ENCODE results near the gene SHF. TPM values are rescaled to one million over a fixed set of nuclear protein-coding genes. Genes with fewer than 3 reads are reported as not detected.
A peak's percentile ranks its signal among the peaks of the same experiment; 100 is the strongest.

The SHF gene
- total RNA-seq, 1 experiment from 2014 or later, result 10.9 TPM

DNA sequence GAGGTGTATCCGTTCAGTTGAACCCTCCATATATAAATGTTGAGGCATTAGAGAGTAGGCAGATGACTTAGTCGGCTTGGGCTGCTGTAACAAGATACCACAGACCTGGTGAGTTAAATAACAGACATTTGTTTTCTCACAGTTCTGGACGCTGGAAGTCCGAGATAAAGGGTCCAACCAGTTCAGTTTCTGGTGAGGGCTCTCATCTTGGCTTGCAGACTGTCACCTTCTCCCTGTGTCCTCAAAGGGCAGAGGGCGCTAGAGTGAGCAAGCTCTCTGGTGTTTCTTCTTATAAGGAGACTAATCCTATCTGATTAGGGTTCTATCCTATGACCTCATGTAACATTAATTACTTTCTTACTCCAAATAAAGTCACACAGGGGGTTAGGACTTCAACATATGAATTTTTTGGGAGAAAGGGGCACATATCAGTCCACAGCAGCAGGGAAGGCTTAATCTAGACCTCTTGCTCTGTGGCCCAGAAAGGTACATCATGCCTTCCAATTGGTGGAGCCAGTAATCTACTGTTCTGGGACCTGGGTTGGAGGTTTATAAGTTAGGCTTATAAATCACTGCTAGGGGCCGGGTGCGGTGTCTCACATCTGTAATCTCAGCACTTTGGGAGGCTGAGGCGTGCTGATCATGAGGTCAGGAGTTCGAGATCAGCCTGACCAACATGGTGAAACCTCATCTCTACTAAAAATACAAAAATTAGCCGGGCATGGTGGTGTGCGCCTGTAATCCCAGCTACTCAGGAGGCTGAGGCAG is 37.9 kb upstream of the SHF start:
- DNase-seq, result peak; percentile 62
- H3K4me1 ChIP-seq (ENCODE audit: low read length), result no peaks in the 10 kb centered on the region
- no peaks in the 10 kb centered on the region for H3K79me2 ChIP-seq (ENCODE audit: low read length)
- no peaks in the 10 kb centered on the region for H4K20me1 ChIP-seq (ENCODE audit: insufficient read depth, low read depth, low read length)
- no peak overlapping the region for H3K27ac ChIP-seq (ENCODE audit: low read length)
- no peak overlapping the region for H3K4me2 ChIP-seq (ENCODE audit: low read depth, low read length, poor library complexity, severe bottlenecking)
- no peaks in the 10 kb centered on the region for H3K36me3 ChIP-seq (ENCODE audit: insufficient read depth, low read length)
- no peaks in the 10 kb centered on the region for H3K9me2 ChIP-seq (replicated peaks; ENCODE audit: insufficient read depth, low read length)
- H3K27me3 ChIP-seq (ENCODE audit: low read length), result no peaks in the 10 kb centered on the region
- H3K9me3 ChIP-seq (ENCODE audit: low read length), result no peaks in the 10 kb centered on the region
- no peak overlapping the region for H3K9ac ChIP-seq (ENCODE audit: low read length)
- no peak overlapping the region for H3K4me3 ChIP-seq (ENCODE audit: low read length)
- H2AFZ ChIP-seq (ENCODE audit: low read length), result no peak overlapping the region

DNA sequence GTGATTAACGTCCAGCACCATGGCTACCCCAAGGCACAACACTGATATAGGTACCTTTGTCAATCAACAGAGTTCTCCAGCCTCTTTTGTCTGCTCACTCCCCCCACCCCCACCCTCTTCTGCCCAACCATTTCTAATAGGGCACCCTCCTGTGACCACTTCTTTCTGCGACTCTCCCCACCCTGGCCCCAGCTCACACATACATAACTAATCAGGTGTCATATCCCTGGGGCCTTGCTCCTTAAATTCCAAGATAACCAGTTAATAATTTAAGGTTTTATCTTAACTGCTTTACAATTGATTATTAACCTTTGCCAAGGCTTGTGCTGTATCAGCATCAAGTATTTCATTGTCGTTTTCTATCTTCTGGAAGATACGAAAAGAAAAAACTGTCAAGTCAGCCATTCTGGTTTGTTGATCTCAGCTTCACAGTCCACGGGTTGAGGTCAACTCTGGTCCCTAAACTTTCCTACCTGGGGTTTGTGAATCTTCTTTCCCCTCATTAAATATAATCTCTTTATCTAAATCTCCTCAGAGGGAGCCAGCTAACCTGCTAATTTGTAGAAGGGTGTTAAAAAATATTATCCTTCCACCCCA is 37.0 kb upstream of the SHF start:
- Histone ChIP-seq H3K9ac (ENCODE audit: low read length) (no peak overlapping the region), H3K9me3 (ENCODE audit: low read length) (no peaks in the 10 kb centered on the region), H4K20me1 (ENCODE audit: insufficient read depth, low read depth, low read length) (no peaks in the 10 kb centered on the region), H3K4me3 (ENCODE audit: low read length) (no peak overlapping the region), H3K79me2 (ENCODE audit: low read length) (no peaks in the 10 kb centered on the region), H3K27me3 (ENCODE audit: low read length) (no peaks in the 10 kb centered on the region), H3K27ac (ENCODE audit: low read length) (no peak overlapping the region), H3K4me2 (ENCODE audit: low read depth, low read length, poor library complexity, severe bottlenecking) (no peak overlapping the region), H3K4me1 (ENCODE audit: low read length) (no peaks in the 10 kb centered on the region), H3K36me3 (ENCODE audit: insufficient read depth, low read length) (no peaks in the 10 kb centered on the region), H2AFZ (ENCODE audit: low read length) (no peak overlapping the region), H3K9me2 (replicated peaks; ENCODE audit: insufficient read depth, low read length) (no peaks in the 10 kb centered on the region)
- no peak for DNase-seq

DNA sequence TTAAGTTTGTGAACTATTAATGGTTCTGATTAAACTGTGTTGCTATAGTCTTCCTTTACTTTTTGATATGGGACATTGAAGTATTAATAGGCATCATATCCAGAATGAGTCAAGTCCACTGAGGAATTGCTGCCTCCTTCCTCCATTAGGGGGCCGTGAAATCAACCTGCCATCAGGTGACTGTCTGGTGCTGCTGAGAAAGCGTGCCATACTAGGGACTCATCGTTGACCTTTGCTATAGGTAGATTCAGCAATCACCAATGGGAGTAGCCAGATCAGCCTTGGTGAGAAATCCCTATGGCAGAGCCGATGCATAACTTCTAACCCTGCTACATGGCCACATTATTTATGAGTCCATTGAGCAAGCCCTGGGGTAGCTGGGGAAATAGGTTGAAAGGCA is 34.2 kb upstream of the SHF start:
- Histone ChIP-seq H3K4me1 (ENCODE audit: low read length) (no peaks in the 10 kb centered on the region), H3K27me3 (ENCODE audit: low read length) (no peaks in the 10 kb centered on the region), H3K36me3 (ENCODE audit: insufficient read depth, low read length) (no peaks in the 10 kb centered on the region), H3K4me3 (ENCODE audit: low read length) (no peak overlapping the region), H3K79me2 (ENCODE audit: low read length) (no peaks in the 10 kb centered on the region), H2AFZ (ENCODE audit: low read length) (no peak overlapping the region), H3K4me2 (ENCODE audit: low read depth, low read length, poor library complexity, severe bottlenecking) (no peak overlapping the region), H3K9me3 (ENCODE audit: low read length) (no peaks in the 10 kb centered on the region), H3K9ac (ENCODE audit: low read length) (no peak overlapping the region), H4K20me1 (ENCODE audit: insufficient read depth, low read depth, low read length) (no peaks in the 10 kb centered on the region), H3K9me2 (replicated peaks; ENCODE audit: insufficient read depth, low read length) (no peaks in the 10 kb centered on the region), H3K27ac (ENCODE audit: low read length) (no peak overlapping the region)
- DNase-seq, result no peak

DNA sequence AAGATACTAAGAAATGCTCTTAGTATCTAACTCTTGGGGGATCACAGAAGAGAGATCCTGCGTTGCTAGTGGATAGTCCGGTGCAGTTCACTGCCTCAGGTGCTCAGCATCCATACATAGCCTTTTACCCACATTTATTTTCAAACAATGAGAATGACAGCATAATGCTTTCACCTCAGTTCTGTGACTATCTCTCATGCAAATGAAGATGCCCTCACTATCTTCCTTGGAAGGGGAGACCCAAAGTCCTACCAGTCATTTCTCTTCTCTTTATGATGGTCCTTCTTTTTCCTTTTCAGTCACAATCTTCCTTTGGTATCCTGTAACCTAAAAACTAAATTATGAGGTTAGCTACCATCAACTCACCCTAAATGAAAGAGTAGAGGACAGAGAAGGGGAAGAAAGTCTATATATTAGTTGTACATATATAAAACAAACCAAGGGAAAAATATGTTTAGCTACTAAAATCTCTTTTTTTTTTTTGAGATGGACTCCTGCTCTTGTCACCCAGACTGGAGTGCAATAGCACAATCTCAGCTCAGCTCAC is 33.4 kb upstream of the SHF start:
- Histone ChIP-seq H3K9ac (ENCODE audit: low read length) (no peak overlapping the region), H2AFZ (ENCODE audit: low read length) (no peak overlapping the region), H3K79me2 (ENCODE audit: low read length) (no peaks in the 10 kb centered on the region), H3K9me3 (ENCODE audit: low read length) (no peaks in the 10 kb centered on the region), H3K27me3 (ENCODE audit: low read length) (no peaks in the 10 kb centered on the region), H3K27ac (ENCODE audit: low read length) (no peak overlapping the region), H3K36me3 (ENCODE audit: insufficient read depth, low read length) (no peaks in the 10 kb centered on the region), H3K4me3 (ENCODE audit: low read length) (no peak overlapping the region), H3K9me2 (replicated peaks; ENCODE audit: insufficient read depth, low read length) (no peaks in the 10 kb centered on the region), H3K4me2 (ENCODE audit: low read depth, low read length, poor library complexity, severe bottlenecking) (no peak overlapping the region), H3K4me1 (ENCODE audit: low read length) (no peaks in the 10 kb centered on the region), H4K20me1 (ENCODE audit: insufficient read depth, low read depth, low read length) (no peaks in the 10 kb centered on the region)
- DNase-seq, result no peak

DNA sequence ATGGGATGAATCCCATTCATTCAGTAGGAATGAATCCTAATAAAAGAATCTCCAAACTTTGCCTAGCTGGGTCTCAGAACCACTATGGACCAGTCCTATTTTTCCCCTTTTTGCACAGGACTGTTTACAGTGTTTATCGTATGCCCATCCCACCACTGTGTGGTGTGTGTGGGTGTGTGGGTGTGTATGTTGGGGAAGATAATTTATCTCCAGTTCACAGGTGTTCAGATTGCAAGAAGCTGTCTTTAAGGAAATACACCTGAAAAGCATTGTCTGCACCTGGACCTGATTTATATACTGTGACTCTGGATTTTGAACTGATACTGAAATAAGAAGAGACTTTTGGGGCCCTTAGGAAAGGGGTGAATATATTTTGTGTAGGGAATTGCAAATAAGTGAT is 24.7 kb upstream of the SHF start:
- H3K79me2 ChIP-seq (ENCODE audit: low read length), result no peaks in the 10 kb centered on the region
- H3K4me2 ChIP-seq (ENCODE audit: low read depth, low read length, poor library complexity, severe bottlenecking), result no peak overlapping the region
- H3K9me2 ChIP-seq (replicated peaks; ENCODE audit: insufficient read depth, low read length), result no peaks in the 10 kb centered on the region
- no peaks in the 10 kb centered on the region for H3K36me3 ChIP-seq (ENCODE audit: insufficient read depth, low read length)
- no peaks in the 10 kb centered on the region for H4K20me1 ChIP-seq (ENCODE audit: insufficient read depth, low read depth, low read length)
- no peak overlapping the region for H2AFZ ChIP-seq (ENCODE audit: low read length)
- H3K4me1 ChIP-seq (ENCODE audit: low read length), result no peaks in the 10 kb centered on the region
- H3K27ac ChIP-seq (ENCODE audit: low read length), result no peak overlapping the region
- no peak for DNase-seq
- H3K9me3 ChIP-seq (ENCODE audit: low read length), result no peaks in the 10 kb centered on the region
- no peak overlapping the region for H3K9ac ChIP-seq (ENCODE audit: low read length)
- H3K4me3 ChIP-seq (ENCODE audit: low read length), result no peak overlapping the region
- no peaks in the 10 kb centered on the region; the same call in 1 of the 2 replicates for H3K27me3 ChIP-seq (ENCODE audit: low read length)

DNA sequence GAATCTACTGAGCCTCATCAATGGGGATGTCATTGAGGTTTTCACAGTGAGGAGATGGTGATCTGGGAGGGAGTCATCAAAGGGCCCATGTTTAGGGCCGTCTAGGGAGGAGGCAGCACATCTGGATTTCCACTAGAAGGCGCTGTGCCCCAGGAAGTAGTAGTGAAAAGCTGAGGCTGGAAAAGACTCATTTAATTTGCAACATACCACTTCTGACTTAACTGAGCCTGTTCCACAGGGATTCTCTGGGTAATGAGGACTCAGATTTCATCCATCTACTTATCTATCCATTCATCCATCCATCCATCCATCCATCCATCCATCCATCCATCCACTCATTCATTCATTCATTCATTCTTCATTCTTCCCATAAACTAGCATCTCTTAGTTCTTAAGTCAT is 17.4 kb upstream of the SHF start:
- peak; percentile 89 for DNase-seq
- no peak overlapping the region for H3K9ac ChIP-seq (ENCODE audit: low read length)
- no peaks in the 10 kb centered on the region for H3K9me2 ChIP-seq (replicated peaks; ENCODE audit: insufficient read depth, low read length)
- H3K79me2 ChIP-seq (ENCODE audit: low read length), result no peaks in the 10 kb centered on the region
- H3K4me2 ChIP-seq (ENCODE audit: low read depth, low read length, poor library complexity, severe bottlenecking), result no peak overlapping the region
- H3K36me3 ChIP-seq (ENCODE audit: insufficient read depth, low read length), result no peaks in the 10 kb centered on the region
- H3K27ac ChIP-seq (ENCODE audit: low read length), result no peak overlapping the region
- no peak overlapping the region for H3K4me3 ChIP-seq (ENCODE audit: low read length)
- H3K9me3 ChIP-seq (ENCODE audit: low read length), result no peaks in the 10 kb centered on the region
- H4K20me1 ChIP-seq (ENCODE audit: insufficient read depth, low read depth, low read length), result no peaks in the 10 kb centered on the region
- H3K27me3 ChIP-seq (ENCODE audit: low read length), result no peaks in the 10 kb centered on the region
- H2AFZ ChIP-seq (ENCODE audit: low read length), result peak overlapping the region; percentile 12; the same call in 1 of the 2 replicates
- H3K4me1 ChIP-seq (ENCODE audit: low read length), result peaks cover 17% of the 10 kb centered on the region

DNA sequence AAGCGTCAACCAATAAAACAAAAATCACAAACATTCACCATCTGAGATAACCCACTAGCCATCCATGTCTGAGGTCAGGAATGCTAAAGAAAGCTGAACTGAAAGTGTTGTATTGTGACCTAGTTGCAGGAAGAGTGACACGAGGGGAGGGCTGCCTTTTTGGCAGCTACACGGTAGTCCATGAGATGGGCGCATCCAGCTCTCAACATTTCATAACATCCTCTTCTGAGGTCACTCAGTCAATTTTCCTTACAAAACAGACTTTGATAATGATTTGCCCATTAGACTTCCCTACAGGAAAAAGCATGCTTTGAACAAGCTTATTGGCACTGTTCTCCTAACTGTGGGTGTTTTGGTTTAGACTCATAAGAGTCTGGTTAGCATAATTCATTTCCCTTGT is 15.4 kb upstream of the SHF start:
- Histone ChIP-seq H3K9me3 (ENCODE audit: low read length) (no peaks in the 10 kb centered on the region), H3K9me2 (replicated peaks; ENCODE audit: insufficient read depth, low read length) (no peaks in the 10 kb centered on the region), H3K4me3 (ENCODE audit: low read length) (no peak overlapping the region), H3K27me3 (ENCODE audit: low read length) (no peaks in the 10 kb centered on the region), H3K36me3 (ENCODE audit: insufficient read depth, low read length) (no peaks in the 10 kb centered on the region), H4K20me1 (ENCODE audit: insufficient read depth, low read depth, low read length) (no peaks in the 10 kb centered on the region), H3K79me2 (ENCODE audit: low read length) (no peaks in the 10 kb centered on the region), H3K27ac (ENCODE audit: low read length) (no peak overlapping the region), H2AFZ (ENCODE audit: low read length) (no peak overlapping the region), H3K4me2 (ENCODE audit: low read depth, low read length, poor library complexity, severe bottlenecking) (no peak overlapping the region), H3K9ac (ENCODE audit: low read length) (no peak overlapping the region), H3K4me1 (ENCODE audit: low read length) (peaks cover 30% of the 10 kb centered on the region)
- DNase-seq, result no peak

DNA sequence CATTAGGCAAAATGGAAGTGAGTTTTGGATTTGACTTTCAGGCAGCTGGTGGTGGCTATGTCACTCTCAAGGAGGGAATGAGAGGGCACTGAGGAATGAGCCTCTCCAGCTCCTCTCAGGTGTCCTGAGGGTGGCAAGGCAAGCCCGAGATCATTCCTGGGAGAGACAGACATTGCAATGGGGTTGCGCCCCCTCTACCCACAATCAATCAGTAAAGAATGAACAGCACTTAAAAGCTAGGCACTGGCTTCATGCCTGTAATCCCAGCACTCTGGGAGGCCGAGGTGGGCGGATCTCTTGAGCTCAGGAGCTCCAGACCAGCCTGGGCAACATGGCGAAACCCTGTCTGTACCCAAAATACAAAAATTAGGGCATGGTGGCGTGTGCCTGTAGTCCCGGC is 14.1 kb upstream of the SHF start:
- DNase-seq, result no peak
- H3K9me3 ChIP-seq (ENCODE audit: low read length), result no peaks in the 10 kb centered on the region
- H3K9me2 ChIP-seq (replicated peaks; ENCODE audit: insufficient read depth, low read length), result no peaks in the 10 kb centered on the region
- peak overlapping the region; percentile 99 for H3K4me2 ChIP-seq (ENCODE audit: low read depth, low read length, poor library complexity, severe bottlenecking)
- H4K20me1 ChIP-seq (ENCODE audit: insufficient read depth, low read depth, low read length), result no peaks in the 10 kb centered on the region
- H3K79me2 ChIP-seq (ENCODE audit: low read length), result no peaks in the 10 kb centered on the region
- no peak overlapping the region for H2AFZ ChIP-seq (ENCODE audit: low read length)
- no peaks in the 10 kb centered on the region for H3K36me3 ChIP-seq (ENCODE audit: insufficient read depth, low read length)
- no peak overlapping the region for H3K9ac ChIP-seq (ENCODE audit: low read length)
- H3K4me3 ChIP-seq (ENCODE audit: low read length), result no peak overlapping the region; the same call in 1 of the 2 replicates
- H3K27ac ChIP-seq (ENCODE audit: low read length), result no peak overlapping the region
- peaks cover 41% of the 10 kb centered on the region for H3K4me1 ChIP-seq (ENCODE audit: low read length)
- H3K27me3 ChIP-seq (ENCODE audit: low read length), result no peaks in the 10 kb centered on the region

Data from Karpas-422 (cell line).